CD4-positive, alpha-beta T cell treated with Interleukin-12 subunit alpha and Interleukin-12 subunit beta, for 1 hour (primary cell): Measurements from ENCODE around the gene CTIF.
"Not testable (repeated sequence)": the region's sequence is repeated elsewhere in the genome, so short reads cannot be mapped to it uniquely, and the experiment has no call there.

Source experiments
- DNase-seq: peaks from one replicate; pipeline ENCODE4 v3.0.0-alpha.2; 2020

The CTIF gene

GRCh38 chr18:48861181-48861708, 322.4 kb downstream of the CTIF start:
- DNase-seq = no peak

DNA sequence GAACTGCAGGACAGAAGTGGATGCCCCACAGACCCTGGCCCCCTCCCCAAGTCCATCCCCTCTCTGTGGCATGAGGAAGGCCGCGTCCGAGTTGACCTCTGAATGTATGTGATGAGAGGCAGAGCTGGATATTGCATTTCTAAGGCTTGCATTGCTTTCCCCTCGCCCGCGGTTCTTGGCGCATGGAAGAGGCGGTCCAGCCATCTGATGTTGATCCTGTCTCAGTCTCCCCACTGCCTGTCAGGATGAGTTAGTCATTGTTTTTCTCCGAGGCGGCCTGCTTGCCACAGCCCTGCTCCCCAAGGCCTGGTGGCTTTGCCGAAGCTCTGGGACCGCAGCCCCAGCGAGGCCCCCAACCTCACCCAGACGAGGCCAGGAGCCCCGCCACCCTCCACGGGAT, 323.3 kb downstream of the CTIF start:
- DNase-seq = no peak

DNA sequence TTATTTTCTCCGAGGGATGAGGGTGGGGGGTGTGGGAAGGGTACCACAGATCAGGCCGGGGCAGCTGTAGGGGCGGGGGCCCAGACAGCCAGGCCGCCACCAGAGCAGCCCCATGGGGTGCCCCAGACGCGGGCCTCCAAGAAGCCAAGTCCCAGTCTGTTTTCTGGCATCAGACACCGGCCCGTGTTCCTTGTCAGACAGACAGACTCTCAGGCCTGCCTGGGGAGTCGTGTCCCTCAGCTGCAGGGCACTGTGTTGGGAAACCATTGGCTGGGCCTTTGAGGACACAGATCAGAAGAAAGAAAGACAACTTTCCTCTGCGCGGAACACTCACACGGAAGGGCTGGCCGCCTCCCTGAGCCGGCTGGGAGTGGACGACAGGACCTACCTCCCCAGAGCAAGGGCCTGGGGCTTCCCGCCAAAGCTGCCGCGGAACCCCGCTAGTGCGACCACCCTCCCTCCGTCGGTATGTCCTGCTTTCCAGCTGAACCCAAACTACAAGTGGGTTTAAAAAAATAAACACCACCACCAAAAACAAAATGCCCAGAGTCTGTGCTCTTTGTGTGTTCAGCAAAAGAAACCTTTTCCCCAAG, 323.9 kb downstream of the CTIF start:
- DNase-seq = no peak

GRCh38 chr18:48863432-48864065, 324.7 kb downstream of the CTIF start:
- no peak for DNase-seq

GRCh38 chr18:48864876-48865275, 326.0 kb downstream of the CTIF start:
- DNase-seq = no peak

GRCh38 chr18:48866028-48866733, 327.4 kb downstream of the CTIF start:
- no peak for DNase-seq

DNA sequence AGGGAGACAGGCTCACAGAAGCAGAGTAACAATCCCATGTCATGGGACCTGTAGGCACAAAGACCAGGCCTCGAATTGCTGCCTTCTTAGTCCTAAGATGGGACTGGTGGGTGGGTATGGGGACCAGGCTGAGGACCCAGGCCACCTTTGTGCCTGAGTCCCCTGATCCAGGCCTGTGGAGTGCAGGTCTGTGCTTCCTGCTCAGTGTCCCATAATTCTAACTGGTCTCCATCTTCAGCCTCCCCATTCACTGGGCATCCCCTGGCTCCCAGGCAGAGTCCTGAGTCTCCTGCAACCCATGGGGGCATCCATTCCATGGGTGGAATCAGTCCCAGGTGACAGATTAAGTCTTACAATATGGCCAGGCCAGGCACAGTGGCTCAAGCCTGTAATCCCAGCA, 328.0 kb downstream of the CTIF start:
- no peak for DNase-seq

DNA sequence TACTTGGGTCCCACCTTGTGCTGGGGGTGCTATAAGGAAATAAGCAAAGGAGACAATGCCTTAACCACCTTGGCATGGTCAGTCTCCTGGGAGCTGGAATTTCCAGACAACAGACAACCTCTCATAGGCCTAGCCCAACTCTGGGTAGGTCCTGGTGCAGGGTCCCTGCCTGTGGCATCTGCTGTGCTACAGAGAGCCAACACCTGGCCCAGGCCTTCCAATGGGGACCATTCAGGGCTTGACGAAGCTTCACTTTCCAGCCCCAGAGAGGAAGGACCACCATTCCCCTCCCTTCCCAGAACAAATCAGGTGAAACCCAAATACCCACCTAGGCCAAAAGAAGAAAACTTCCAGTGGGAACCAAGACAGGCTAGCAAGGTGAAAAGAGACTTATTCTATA, 329.1 kb downstream of the CTIF start:
- DNase-seq = no peak

GRCh38 chr18:48868468-48869466, 329.9 kb downstream of the CTIF start:
- peak; percentile 57 for DNase-seq

- no peak for DNase-seq
These were observed 330.8 kb downstream of the CTIF start for GRCh38 chr18:48869591-48869990.

DNA sequence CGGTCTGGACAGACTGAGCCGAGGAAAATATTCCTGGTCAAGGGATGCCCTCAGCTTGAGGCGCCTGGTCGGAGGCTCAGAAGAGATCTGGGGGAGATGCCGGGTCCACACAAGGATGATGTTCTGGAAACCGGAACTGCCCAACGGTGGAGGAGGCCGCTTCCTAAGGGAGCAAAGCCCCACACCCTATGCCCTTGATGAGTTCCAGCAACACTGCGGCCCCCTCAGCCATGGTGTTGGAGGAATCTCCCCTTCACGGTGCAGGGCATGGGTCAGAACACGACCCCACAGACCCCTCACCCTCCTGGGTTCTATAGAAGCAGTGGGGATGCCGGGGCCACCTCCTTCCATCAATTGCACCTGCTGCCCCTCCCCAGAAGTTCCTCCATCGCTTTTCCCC, 332.1 kb downstream of the CTIF start:
- DNase-seq = not testable (repeated sequence)

- no peak for DNase-seq
These were observed 332.7 kb downstream of the CTIF start for GRCh38 chr18:48871391-48872166.

- DNase-seq = no peak
These were observed 333.7 kb downstream of the CTIF start for GRCh38 chr18:48872234-48873145.

GRCh38 chr18:48874233-48874632, 335.4 kb downstream of the CTIF start:
- DNase-seq = no peak

- no peak for DNase-seq
These were observed 335.9 kb downstream of the CTIF start for GRCh38 chr18:48874701-48875162.

GRCh38 chr18:48875314-48875941, 336.6 kb downstream of the CTIF start:
- no peak for DNase-seq

- DNase-seq = no peak
These were observed 337.2 kb downstream of the CTIF start for GRCh38 chr18:48875942-48876511.

DNA sequence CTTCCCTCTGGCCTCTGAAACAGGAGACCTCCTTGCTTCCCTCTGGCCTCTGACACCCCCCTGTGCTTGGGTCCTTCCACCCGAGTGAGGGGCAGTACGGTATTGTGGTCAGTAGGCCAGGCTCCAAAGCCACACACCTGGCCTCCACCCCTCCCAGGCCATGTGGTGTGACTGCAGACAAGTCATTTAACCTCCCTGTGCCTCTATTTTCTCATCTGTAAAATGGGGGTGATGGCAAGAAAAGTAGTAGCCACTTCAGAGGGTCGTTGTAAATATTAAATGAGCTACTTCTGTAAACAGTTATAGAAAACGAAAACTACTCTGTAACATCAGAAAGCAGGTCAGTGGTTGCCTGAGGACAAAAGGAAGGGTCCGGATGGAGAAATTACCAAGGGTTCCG, 337.8 kb downstream of the CTIF start:
- no peak for DNase-seq

- no peak for DNase-seq
These were observed 339.1 kb downstream of the CTIF start for GRCh38 chr18:48877941-48878340.

DNA sequence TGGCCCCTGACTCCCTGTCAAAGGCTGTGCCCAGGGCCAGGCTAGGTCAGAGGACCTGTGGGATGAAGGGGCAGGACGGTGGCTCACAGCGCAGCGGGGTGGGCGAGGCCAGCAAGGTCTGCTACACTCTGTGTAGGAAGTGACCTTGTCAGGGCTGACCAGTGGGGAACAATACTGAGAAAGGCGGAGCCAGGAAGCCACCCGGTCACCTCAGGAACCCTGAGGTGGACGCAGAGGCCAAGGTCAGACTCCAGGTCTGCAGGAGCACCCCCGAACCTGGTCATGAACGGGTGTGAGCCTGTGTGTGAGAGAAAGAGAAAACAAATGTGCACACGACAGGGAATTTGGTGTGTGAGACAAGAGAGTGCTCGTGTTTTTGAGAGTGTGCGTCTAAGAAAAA, 339.6 kb downstream of the CTIF start:
- no peak for DNase-seq
